NCI-H146 treated with DMSO at 0.1 percent for 48 hours (cell line): ENCODE data around the gene MEG3.
"Not testable (repeated sequence)": the region's sequence is repeated elsewhere in the genome, so short reads cannot be mapped to it uniquely, and the experiment has no call there.

Source experiments
- DNase-seq: peaks from one replicate; lab custom pipeline; 2025; ENCODE audit not compliant: unreplicated experiment; lab: John Stamatoyannopoulos, UW

The MEG3 gene

GRCh38 chr14:100788942-100789341, 37.0 kb upstream of the MEG3 start:
- no peak for DNase-seq

GRCh38 chr14:100789460-100790417, 36.2 kb upstream of the MEG3 start:
- no peak for DNase-seq

GRCh38 chr14:100790502-100791347, 35.2 kb upstream of the MEG3 start:
- DNase-seq: no peak

GRCh38 chr14:100791348-100791735, 34.6 kb upstream of the MEG3 start:
- DNase-seq: no peak

GRCh38 chr14:100791995-100792394, 33.9 kb upstream of the MEG3 start:
- no peak for DNase-seq

- DNase-seq: no peak
Observed at GRCh38 chr14:100796946-100797345, 29.0 kb upstream of the MEG3 start.

GRCh38 chr14:100800041-100800440, 25.9 kb upstream of the MEG3 start:
- no peak for DNase-seq

- DNase-seq: not testable (repeated sequence)
Observed at GRCh38 chr14:100801433-100801832, 24.5 kb upstream of the MEG3 start.

- DNase-seq: no peak
Observed at GRCh38 chr14:100802179-100802578, 23.7 kb upstream of the MEG3 start.

GRCh38 chr14:100802766-100803165, 23.2 kb upstream of the MEG3 start:
- no peak for DNase-seq

GRCh38 chr14:100803226-100803625, 22.7 kb upstream of the MEG3 start:
- DNase-seq: no peak

- no peak for DNase-seq
Observed at GRCh38 chr14:100803676-100804075, 22.2 kb upstream of the MEG3 start.

GRCh38 chr14:100804138-100804537, 21.8 kb upstream of the MEG3 start:
- DNase-seq: no peak

- no peak for DNase-seq
Observed at GRCh38 chr14:100804558-100805309, 21.2 kb upstream of the MEG3 start.

- DNase-seq: no peak
Observed at GRCh38 chr14:100806386-100806785, 19.5 kb upstream of the MEG3 start.

- DNase-seq: no peak
Observed at GRCh38 chr14:100807496-100807895, 18.4 kb upstream of the MEG3 start.

- DNase-seq: no peak
Observed at GRCh38 chr14:100807979-100808734, 17.8 kb upstream of the MEG3 start.

GRCh38 chr14:100810435-100810834, 15.5 kb upstream of the MEG3 start:
- DNase-seq: no peak

GRCh38 chr14:100810861-100811461, 15.0 kb upstream of the MEG3 start:
- DNase-seq: no peak

- DNase-seq: no peak
Observed at GRCh38 chr14:100813291-100813690, 12.6 kb upstream of the MEG3 start.
